Dermis microvascular lymphatic vessel endothelial cell (primary cell): ENCODE measurements around the gene RASGRF2. TPM values are rescaled to one million over a fixed set of nuclear protein-coding genes. Genes with fewer than 3 reads are reported as not detected.
"Not testable (repeated sequence)": the region's sequence is repeated elsewhere in the genome, so short reads cannot be mapped to it uniquely, and the experiment has no call there.

ENCODE experiments used
- DNase-seq, 2 donors: peaks; one replicate each; pipeline versions ENCODE4 v3.0.0 to v3.0.0-alpha.2; 2010; ENCODE audit warnings: low read depth in 2 of 2
- total RNA-seq: library from RNA; depleted of rRNA; stranded (reverse); fragments of >200 nt; gene quantifications from 2 replicates; pipeline ENCODE4 v1.2.1, GENCODE V29; 2014

Gene RASGRF2
- total RNA-seq, 1 donor from 2014 or later = 23.2 TPM

GRCh38 chr5:81019748-81020147 is 59.6 kb downstream of the RASGRF2 start:
- DNase-seq = no peak

- DNase-seq = no peak
Measured at GRCh38 chr5:81020478-81021167, 60.5 kb downstream of the RASGRF2 start.

- no peak for DNase-seq
Measured at GRCh38 chr5:81021486-81021885, 61.3 kb downstream of the RASGRF2 start.

GRCh38 chr5:81021951-81022687 is 62.0 kb downstream of the RASGRF2 start:
- no peak for DNase-seq

GRCh38 chr5:81022688-81023084 is 62.5 kb downstream of the RASGRF2 start:
- no peak for DNase-seq

GRCh38 chr5:81023261-81023970 is 63.3 kb downstream of the RASGRF2 start:
- no peak for DNase-seq

- DNase-seq = no peak
Measured at GRCh38 chr5:81027481-81028058, 67.4 kb downstream of the RASGRF2 start.

- DNase-seq = not testable (repeated sequence)
Measured at GRCh38 chr5:81028888-81029287, 68.7 kb downstream of the RASGRF2 start.

GRCh38 chr5:81029736-81030135 is 69.6 kb downstream of the RASGRF2 start:
- DNase-seq = not testable (repeated sequence)

- not testable (repeated sequence) for DNase-seq
Measured at GRCh38 chr5:81030236-81031034, 70.3 kb downstream of the RASGRF2 start.

GRCh38 chr5:81035522-81035921 is 75.4 kb downstream of the RASGRF2 start:
- DNase-seq = no peak

GRCh38 chr5:81038495-81038894 is 78.3 kb downstream of the RASGRF2 start:
- DNase-seq = no peak

GRCh38 chr5:81044868-81045267 is 84.7 kb downstream of the RASGRF2 start:
- no peak for DNase-seq

- peak in 1 of 2 donors; percentile 17 for DNase-seq
Measured at GRCh38 chr5:81045389-81045807, 85.2 kb downstream of the RASGRF2 start.

- no peak for DNase-seq
Measured at GRCh38 chr5:81046041-81046440, 85.9 kb downstream of the RASGRF2 start.

GRCh38 chr5:81052325-81052724 is 92.2 kb downstream of the RASGRF2 start:
- no peak for DNase-seq

GRCh38 chr5:81053282-81053681 is 93.1 kb downstream of the RASGRF2 start:
- not testable (repeated sequence) for DNase-seq

- no peak for DNase-seq
Measured at GRCh38 chr5:81058121-81058520, 98.0 kb downstream of the RASGRF2 start.

- DNase-seq = peak; percentile 17 to 45
Measured at GRCh38 chr5:81065492-81065891, 105.3 kb downstream of the RASGRF2 start.

- DNase-seq = no peak
Measured at GRCh38 chr5:81066102-81066501, 105.9 kb downstream of the RASGRF2 start.

- peak in 1 of 2 donors; percentile 36 for DNase-seq
Measured at GRCh38 chr5:81067406-81067805, 107.2 kb downstream of the RASGRF2 start.
